Esophagus squamous epithelium (tissue), 4 donors: ENCODE measurements around the gene FAAP100.

Experiments
- CTCF ChIP-seq, 6 experiments: fragments of 450-650 bp in 4 of 6; fragments of 200-600 bp in 2 of 6; sonication (generic) in 2 of 6; IDR thresholded peaks; one replicate each; pipeline ENCODE4 v1.5.1; 2016 to 2019; ENCODE audit warnings: antibody characterized with exemption in 6 of 6, mild to moderate bottlenecking in 4 of 6, moderate library complexity in 4 of 6
- POLR2A ChIP-seq, 4 donors: fragments of 450-650 bp; IDR thresholded peaks; one replicate each; pipeline ENCODE4 v1.6.1; 2017; ENCODE audit warnings: antibody characterized with exemption in 4 of 4, mild to moderate bottlenecking in 4 of 4, moderate library complexity in 3 of 4

DNA sequence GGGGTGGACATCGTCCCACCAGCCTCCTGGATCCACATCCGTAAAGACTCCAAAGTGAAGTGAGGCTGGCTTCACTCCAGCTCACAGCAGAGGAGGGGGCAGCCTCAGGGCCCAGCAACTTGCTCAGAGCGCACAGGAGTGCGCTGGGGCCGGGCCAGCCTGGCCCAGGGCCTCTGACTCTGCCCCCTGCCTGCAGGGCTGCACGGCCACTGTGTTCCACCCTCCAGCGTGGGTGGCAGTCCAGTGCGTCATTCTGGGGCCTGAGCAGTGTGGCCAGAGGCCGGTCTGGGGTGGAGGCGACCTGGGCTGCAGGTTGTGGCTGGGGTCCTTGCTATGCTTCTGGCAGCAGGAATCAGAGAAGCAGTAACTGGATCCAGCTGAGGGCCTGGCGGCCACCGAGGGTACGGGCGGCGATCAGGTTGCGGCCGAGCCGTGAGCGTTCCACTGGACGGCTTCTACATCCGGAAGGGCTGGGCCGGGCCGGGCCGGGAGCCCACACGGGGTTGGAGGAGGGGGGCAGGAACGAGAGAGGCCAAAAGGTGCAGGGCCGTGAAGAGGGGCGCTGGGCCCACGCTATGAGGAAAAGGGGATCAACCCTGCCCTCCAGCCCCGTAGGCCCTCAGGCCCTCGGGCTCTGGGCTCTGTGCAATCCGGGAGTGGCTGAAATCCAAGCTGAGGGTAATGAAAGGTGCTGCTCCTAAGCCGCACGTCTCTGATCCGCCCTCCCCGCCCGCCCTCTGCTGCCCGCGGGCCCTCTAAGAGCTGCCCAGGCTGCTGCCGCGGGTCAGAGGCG, 24.4 kb downstream of the FAAP100 start, which contains the start of gene FSCN2:
- no peak for TF ChIP-seq POLR2A (IDR thresholded peaks at IDR 0.05)
- TF ChIP-seq CTCF (IDR thresholded peaks at IDR 0.05), result peak in 1 of 6 experiments; percentile 12
